SK-N-SH treated with all-trans-retinoic acid at 6 μM for 48 hours (cell line): ENCODE results near the gene CDH6.

ENCODE experiments used
- ARNTL ChIP-seq: fragments of 450-650 bp; formaldehyde crosslinking; IDR thresholded peaks from 2 replicates; pipeline ENCODE4 v1.5.0; 2020; ENCODE audit warnings: low read depth, mild to moderate bottlenecking, moderate library complexity, borderline replicate concordance
- BACH2 ChIP-seq: fragments of 250-450 bp; sonication (Bioruptor Pico); IDR thresholded peaks from 2 replicates; pipeline ENCODE4 v1.9.0; 2021; ENCODE audit warnings: mild to moderate bottlenecking, borderline replicate concordance
- CREB5 ChIP-seq: fragments of 250-450 bp; sonication (Bioruptor Pico); IDR thresholded peaks from 2 replicates; pipeline ENCODE4 v1.5.1; 2020; ENCODE audit warnings: low read depth, mild to moderate bottlenecking, moderate library complexity
- CSDC2 ChIP-seq: fragments of 250-450 bp; sonication (Bioruptor Pico); IDR thresholded peaks from 2 replicates; pipeline ENCODE4 v1.5.0; 2020; ENCODE audit warnings: mild to moderate bottlenecking, moderate library complexity
- GLIS3 ChIP-seq: fragments of 250-450 bp; sonication (Bioruptor Pico); IDR thresholded peaks from 2 replicates; pipeline ENCODE4 v1.5.0; 2020; ENCODE audit warnings: mild to moderate bottlenecking, moderate library complexity
- PATZ1 ChIP-seq: fragments of 250-450 bp; sonication (Bioruptor Pico); IDR thresholded peaks from 2 replicates; pipeline ENCODE4 v1.8.0; 2020; ENCODE audit warnings: mild to moderate bottlenecking, moderate library complexity, borderline replicate concordance
- TOX ChIP-seq: fragments of 250-450 bp; sonication (Bioruptor Pico); IDR thresholded peaks from 2 replicates; pipeline ENCODE4 v1.8.0; 2021; ENCODE audit warnings: mild to moderate bottlenecking, moderate library complexity, borderline replicate concordance
- TSHZ2 ChIP-seq: fragments of 250-450 bp; sonication (Bioruptor Pico); IDR thresholded peaks from 2 replicates; pipeline ENCODE4 v1.5.0; 2020; ENCODE audit warnings: mild to moderate bottlenecking, moderate library complexity
- ZFP3 ChIP-seq: fragments of 250-450 bp; sonication (Bioruptor Pico); IDR thresholded peaks from 2 replicates; pipeline ENCODE4 v1.5.0; 2020; ENCODE audit warnings: mild to moderate bottlenecking, moderate library complexity
- ZFP30 ChIP-seq: fragments of 450-650 bp; formaldehyde crosslinking; IDR thresholded peaks from 2 replicates; pipeline ENCODE4 v1.5.0; 2022; ENCODE audit warnings: mild to moderate bottlenecking, moderate library complexity
- ZNF70 ChIP-seq: fragments of 450-650 bp; formaldehyde crosslinking; IDR thresholded peaks from 2 replicates; pipeline ENCODE4 v1.5.0; 2020; ENCODE audit warnings: mild to moderate bottlenecking, moderate library complexity
- ZNF8 ChIP-seq: fragments of 450-650 bp; formaldehyde crosslinking; IDR thresholded peaks from 2 replicates; pipeline ENCODE4 v1.5.0; 2020; ENCODE audit warnings: mild to moderate bottlenecking, moderate library complexity

- TF ChIP-seq PATZ1 (CRISPR knock-in tag): no peak
- TF ChIP-seq ZNF70: no peak
- no peak for TF ChIP-seq ZFP30 (CRISPR knock-in tag)
- no peak for TF ChIP-seq GLIS3 (CRISPR knock-in tag)
- TF ChIP-seq TOX (CRISPR knock-in tag): no peak
- no peak for TF ChIP-seq ZNF8 (CRISPR knock-in tag)
- TF ChIP-seq BACH2: no peak
- TF ChIP-seq ZFP3 (CRISPR knock-in tag): no peak
- TF ChIP-seq CSDC2 (CRISPR knock-in tag): no peak
- no peak for TF ChIP-seq ARNTL (CRISPR knock-in tag)
- TF ChIP-seq CREB5 (CRISPR knock-in tag): no peak
- TF ChIP-seq TSHZ2 (CRISPR knock-in tag): no peak
Measured at GRCh38 chr5:31273631-31274378, 80.3 kb downstream of the CDH6 start.
